Astrocyte (in vitro differentiated cells and primary cell): Measurements from ENCODE around the gene AGRN. TPM values are rescaled to one million over a fixed set of nuclear protein-coding genes. Genes with fewer than 3 reads are reported as not detected.

Source experiments
- DNase-seq: peaks from one replicate; pipeline ENCODE4 v3.0.0-alpha.2; 2010; ENCODE audit warnings: low read depth
- FAIRE-seq: peaks from 2 replicates; lab custom pipeline; 2011; peaks lifted over from hg19 to GRCh38; lab: Jason Lieb, UNC
- H2AFZ ChIP-seq: 2 replicates; pipeline ENCODE4 v1.6.0; 2012; ENCODE audit warnings: low read depth, low read length, inconsistent platforms
- H3K27ac ChIP-seq: 2 replicates; pipeline ENCODE4 v1.5.1; 2011; ENCODE audit warnings: low read depth, low read length, inconsistent platforms
- H3K27me3 ChIP-seq: 2 replicates; pipeline ENCODE4 v1.6.0; 2011; ENCODE audit warnings: low read length, inconsistent platforms; ENCODE audit not compliant: insufficient read depth
- H3K36me3 ChIP-seq: 2 replicates; pipeline ENCODE4 v1.5.1; 2011; ENCODE audit warnings: low read length, inconsistent platforms; ENCODE audit not compliant: insufficient read depth
- H3K4me1 ChIP-seq: 2 replicates; pipeline ENCODE4 v1.5.1; 2011; ENCODE audit warnings: low read length, inconsistent platforms; ENCODE audit not compliant: insufficient read depth
- H3K4me2 ChIP-seq: 2 replicates; pipeline ENCODE4 v1.6.0; 2012; ENCODE audit warnings: low read length, inconsistent platforms
- H3K4me3 ChIP-seq: 2 replicates; pipeline ENCODE4 v1.5.1; 2011; ENCODE audit warnings: low read depth, mild to moderate bottlenecking, low read length, inconsistent platforms; ENCODE audit not compliant: insufficient read depth
- H3K79me2 ChIP-seq: 2 replicates; pipeline ENCODE4 v1.6.0; 2012; ENCODE audit warnings: mild to moderate bottlenecking, low read length, inconsistent platforms; ENCODE audit not compliant: insufficient read depth
- H3K9ac ChIP-seq: 2 replicates; pipeline ENCODE4 v1.6.0; 2012; ENCODE audit warnings: mild to moderate bottlenecking, low read length, inconsistent platforms
- H3K9me3 ChIP-seq: 2 replicates; pipeline ENCODE4 v1.5.1; 2012; ENCODE audit warnings: low read depth, mild to moderate bottlenecking, low read length, inconsistent platforms; ENCODE audit not compliant: insufficient read depth
- H4K20me1 ChIP-seq: 2 replicates; pipeline ENCODE4 v1.6.0; 2012; ENCODE audit warnings: low read length, inconsistent platforms; ENCODE audit not compliant: insufficient read depth
- H3K27ac Mint-ChIP-seq: one replicate; pipeline ENCODE4 v1.8.0; 2021; ENCODE audit warnings: mild to moderate bottlenecking, mixed read lengths; ENCODE audit not compliant: unreplicated experiment
- H3K27me3 Mint-ChIP-seq: one replicate; pipeline ENCODE4 v1.8.0; 2021; ENCODE audit warnings: low read depth, mixed read lengths; ENCODE audit not compliant: unreplicated experiment
- H3K36me3 Mint-ChIP-seq: one replicate; pipeline ENCODE4 v1.8.0; 2021; ENCODE audit warnings: low read depth, mixed read lengths; ENCODE audit not compliant: unreplicated experiment
- H3K4me1 Mint-ChIP-seq: one replicate; pipeline ENCODE4 v1.8.0; 2021; ENCODE audit warnings: low read depth, mixed read lengths; ENCODE audit not compliant: unreplicated experiment
- H3K4me3 Mint-ChIP-seq: one replicate; pipeline ENCODE4 v1.8.0; 2021; ENCODE audit warnings: mild to moderate bottlenecking, moderate library complexity, mixed read lengths; ENCODE audit not compliant: unreplicated experiment
- H3K9me3 Mint-ChIP-seq: one replicate; pipeline ENCODE4 v1.8.0; 2021; ENCODE audit warnings: mild to moderate bottlenecking, mixed read lengths; ENCODE audit not compliant: unreplicated experiment
- CTCF ChIP-seq: IDR thresholded peaks from 2 replicates; pipeline ENCODE4 v1.5.1; 2011; ENCODE audit warnings: low read depth, mild to moderate bottlenecking, inconsistent platforms, low read length, moderate library complexity; ENCODE audit not compliant: insufficient read depth
- EZH2 ChIP-seq: IDR thresholded peaks from 2 replicates; pipeline ENCODE4 v1.6.1; 2012; ENCODE audit warnings: mild to moderate bottlenecking, low read length, inconsistent platforms; ENCODE audit not compliant: insufficient read depth
- total RNA-seq: library from RNA; stranded (reverse); gene quantifications from 2 replicates; pipeline ENCODE4 v1.2.1, GENCODE V29; 2021

Gene AGRN
- total RNA-seq, 1 donor from 2014 or later, result 589 TPM

- no peak for FAIRE-seq
- H3K27ac Mint-ChIP-seq, result no peak overlapping the region
- no peak overlapping the region for H3K27ac ChIP-seq
- peaks cover 21% of the 10 kb centered on the region for H3K79me2 ChIP-seq
- DNase-seq, result no peak
- H3K9ac ChIP-seq, result no peak overlapping the region
- peaks cover 13% of the 10 kb centered on the region for H3K36me3 Mint-ChIP-seq
- no peak overlapping the region for H2AFZ ChIP-seq
- peaks cover 56% of the 10 kb centered on the region for H4K20me1 ChIP-seq
- H3K4me3 ChIP-seq, result no peak overlapping the region
- no peaks in the 10 kb centered on the region for H3K9me3 Mint-ChIP-seq
- peaks cover 7% of the 10 kb centered on the region for H3K4me1 ChIP-seq
- no peaks in the 10 kb centered on the region for H3K27me3 ChIP-seq
- no peaks in the 10 kb centered on the region for H3K27me3 Mint-ChIP-seq
- TF ChIP-seq CTCF (no peak), EZH2 (no peak)
- no peaks in the 10 kb centered on the region for H3K9me3 ChIP-seq
- H3K36me3 ChIP-seq, result no peaks in the 10 kb centered on the region
- no peak overlapping the region for H3K4me3 Mint-ChIP-seq
- no peak overlapping the region for H3K4me2 ChIP-seq
- peaks cover 3% of the 10 kb centered on the region for H3K4me1 Mint-ChIP-seq
These were observed 23.5 kb downstream of the AGRN start for GRCh38 chr1:1043411-1043810.

- no peak overlapping the region for H3K27ac Mint-ChIP-seq
- Histone ChIP-seq H3K9ac (no peak overlapping the region), H3K36me3 (no peaks in the 10 kb centered on the region), H4K20me1 (peaks cover 51% of the 10 kb centered on the region), H2AFZ (no peak overlapping the region), H3K4me3 (no peak overlapping the region), H3K79me2 (peaks cover 18% of the 10 kb centered on the region), H3K27me3 (no peaks in the 10 kb centered on the region), H3K9me3 (no peaks in the 10 kb centered on the region), H3K27ac (no peak overlapping the region), H3K4me2 (no peak overlapping the region), H3K4me1 (peaks cover 7% of the 10 kb centered on the region)
- H3K4me1 Mint-ChIP-seq, result peaks cover 2% of the 10 kb centered on the region
- no peak for FAIRE-seq
- no peak overlapping the region for H3K4me3 Mint-ChIP-seq
- TF ChIP-seq EZH2 (no peak), CTCF (no peak)
- peaks cover 13% of the 10 kb centered on the region for H3K36me3 Mint-ChIP-seq
- DNase-seq, result no peak
- H3K27me3 Mint-ChIP-seq, result no peaks in the 10 kb centered on the region
- no peaks in the 10 kb centered on the region for H3K9me3 Mint-ChIP-seq
These were observed 24.0 kb downstream of the AGRN start for GRCh38 chr1:1043921-1044320.

GRCh38 chr1:1044455-1045078, 24.6 kb downstream of the AGRN start:
- no peak for DNase-seq
- Mint-ChIP-seq H3K4me1 (peaks cover under 1% of the 10 kb centered on the region), H3K36me3 (peaks cover 13% of the 10 kb centered on the region), H3K27ac (no peak overlapping the region), H3K27me3 (no peaks in the 10 kb centered on the region), H3K9me3 (no peaks in the 10 kb centered on the region), H3K4me3 (no peak overlapping the region)
- H2AFZ ChIP-seq, result no peak overlapping the region
- no peaks in the 10 kb centered on the region for H3K27me3 ChIP-seq
- TF ChIP-seq CTCF (no peak), EZH2 (no peak)
- H3K4me3 ChIP-seq, result no peak overlapping the region
- H4K20me1 ChIP-seq, result peaks cover 45% of the 10 kb centered on the region
- H3K27ac ChIP-seq, result no peak overlapping the region
- peaks cover 18% of the 10 kb centered on the region for H3K79me2 ChIP-seq
- FAIRE-seq, result no peak
- H3K9ac ChIP-seq, result no peak overlapping the region
- H3K4me1 ChIP-seq, result peaks cover 7% of the 10 kb centered on the region
- no peaks in the 10 kb centered on the region for H3K36me3 ChIP-seq
- H3K4me2 ChIP-seq, result no peak overlapping the region
- H3K9me3 ChIP-seq, result no peaks in the 10 kb centered on the region
